HEK293 (cell line): ENCODE results near the gene FGF9.

Source experiments
- CTCF ChIA-PET: fragments of 350-600 bp; formaldehyde crosslinking; extraction: SDS; loops from one replicate; lab custom pipeline; 2021; ENCODE audit warnings: antibody characterized with exemption; lab: Yijun Ruan, JAX
- POLR2A ChIA-PET: fragments of 300-600 bp; formaldehyde crosslinking; extraction: SDS; loops from one replicate; lab custom pipeline; 2020; ENCODE audit warnings: antibody characterized with exemption, inconsistent platforms; lab: Yijun Ruan, JAX
- H3K27ac ChIP-seq: fragments of 200-500 bp; sonication (Bioruptor generic); 2 replicates; pipeline ENCODE4 v1.5.1; 2014; ENCODE audit warnings: low read depth, low read length, control low read depth, inconsistent platforms; ENCODE audit errors: extremely low read depth
- H3K36me3 ChIP-seq, 2 experiments: fragments of 200-500 bp in 1 of 2; sonication (Bioruptor generic) in 1 of 2; 1 replicate in 1 of 2; 2 replicates in 1 of 2; pipeline ENCODE4 v1.5.1; 2014 to 2017; ENCODE audit warnings: inconsistent platforms in 2 of 2, low read length in 2 of 2; ENCODE audit not compliant: control insufficient read depth in 2 of 2, insufficient read depth in 1 of 2
- H3K4me1 ChIP-seq: fragments of 200-500 bp; sonication (Bioruptor generic); 2 replicates; pipeline ENCODE4 v1.5.1; 2014; ENCODE audit warnings: mild to moderate bottlenecking, low read length, inconsistent platforms; ENCODE audit not compliant: control insufficient read depth, insufficient read depth
- H3K4me3 ChIP-seq: 2 replicates; pipeline ENCODE4 v1.5.1; 2011; ENCODE audit warnings: low read depth, mild to moderate bottlenecking, control low read depth, low read length, moderate library complexity
- H3K9me3 ChIP-seq: fragments of 200-500 bp; sonication (Bioruptor generic); 2 replicates; pipeline ENCODE4 v1.5.1; 2014; ENCODE audit warnings: low read depth, low read length, inconsistent platforms; ENCODE audit not compliant: control insufficient read depth, insufficient read depth
- FEZF1 ChIP-seq: fragments of 450-650 bp; formaldehyde crosslinking; IDR thresholded peaks from 2 replicates; pipeline ENCODE4 v1.5.1; 2016; ENCODE audit warnings: missing biosample characterization, missing genetic modification characterization
- GLI2 ChIP-seq: fragments of 450-650 bp; formaldehyde crosslinking; IDR thresholded peaks from 2 replicates; pipeline ENCODE4; 2017; ENCODE audit warnings: missing biosample characterization, missing genetic modification characterization, low read depth, borderline replicate concordance
- IKZF3 ChIP-seq: fragments of 450-650 bp; IDR thresholded peaks from 2 replicates; pipeline ENCODE4 v1.5.0; 2018; ENCODE audit warnings: missing biosample characterization, mild to moderate bottlenecking, missing genetic modification characterization, moderate library complexity
- KLF8 ChIP-seq: fragments of 450-650 bp; formaldehyde crosslinking; IDR thresholded peaks from 2 replicates; pipeline ENCODE4 v1.5.1; 2016; ENCODE audit warnings: missing biosample characterization, missing genetic modification characterization
- PRDM10 ChIP-seq: fragments of 450-650 bp; formaldehyde crosslinking; IDR thresholded peaks from 2 replicates; pipeline ENCODE4 v1.5.1; 2016; ENCODE audit warnings: missing biosample characterization, missing genetic modification characterization
- ZBTB1 ChIP-seq: fragments of 450-650 bp; formaldehyde crosslinking; IDR thresholded peaks from 2 replicates; pipeline ENCODE4 v1.5.1; 2016; ENCODE audit warnings: missing biosample characterization, missing genetic modification characterization
- ZBTB8A ChIP-seq: fragments of 450-650 bp; formaldehyde crosslinking; IDR thresholded peaks from 2 replicates; pipeline ENCODE4 v1.5.1; 2016; ENCODE audit warnings: missing biosample characterization, missing genetic modification characterization
- ZEB2 ChIP-seq: fragments of 450-650 bp; formaldehyde crosslinking; IDR thresholded peaks from 2 replicates; pipeline ENCODE4 v1.5.1; 2016; ENCODE audit warnings: missing biosample characterization, missing genetic modification characterization
- ZFHX2 ChIP-seq: fragments of 450-650 bp; formaldehyde crosslinking; conservative IDR thresholded peaks from 2 replicates; pipeline ENCODE4 v1.5.1; 2016; ENCODE audit warnings: missing biosample characterization, missing genetic modification characterization
- ZNF132 ChIP-seq: fragments of 450-650 bp; formaldehyde crosslinking; IDR thresholded peaks from 2 replicates; pipeline ENCODE4 v1.5.1; 2017; ENCODE audit warnings: missing biosample characterization, missing genetic modification characterization, borderline replicate concordance
- ZNF16 ChIP-seq: fragments of 450-650 bp; formaldehyde crosslinking; IDR thresholded peaks from 2 replicates; pipeline ENCODE4 v1.5.1; 2016; ENCODE audit warnings: low read depth, missing biosample characterization, missing genetic modification characterization
- ZNF24 ChIP-seq: fragments of 450-650 bp; formaldehyde crosslinking; IDR thresholded peaks from 2 replicates; pipeline ENCODE4 v1.5.1; 2016; ENCODE audit warnings: missing biosample characterization, missing genetic modification characterization
- ZNF335 ChIP-seq: fragments of 450-650 bp; formaldehyde crosslinking; conservative IDR thresholded peaks from 2 replicates; pipeline ENCODE4 v1.5.1; 2016; ENCODE audit warnings: missing biosample characterization, missing genetic modification characterization
- ZNF391 ChIP-seq: fragments of 450-650 bp; formaldehyde crosslinking; IDR thresholded peaks from 2 replicates; pipeline ENCODE4 v1.5.1; 2016; ENCODE audit warnings: low read depth, missing biosample characterization, missing genetic modification characterization, borderline replicate concordance
- ZNF423 ChIP-seq: fragments of 450-650 bp; formaldehyde crosslinking; IDR thresholded peaks from 2 replicates; pipeline ENCODE4 v1.5.1; 2016; ENCODE audit warnings: missing biosample characterization, missing genetic modification characterization
- ZNF449 ChIP-seq: fragments of 450-650 bp; formaldehyde crosslinking; IDR thresholded peaks from 2 replicates; pipeline ENCODE4 v1.5.1; 2017; ENCODE audit warnings: missing biosample characterization, mild to moderate bottlenecking, missing genetic modification characterization, moderate library complexity
- ZNF488 ChIP-seq: fragments of 450-650 bp; formaldehyde crosslinking; IDR thresholded peaks from 2 replicates; pipeline ENCODE4 v1.5.1; 2016; ENCODE audit warnings: missing biosample characterization, missing genetic modification characterization
- ZNF555 ChIP-seq: fragments of 450-650 bp; formaldehyde crosslinking; conservative IDR thresholded peaks from 2 replicates; pipeline ENCODE4 v1.5.1; 2017; ENCODE audit warnings: missing biosample characterization, mild to moderate bottlenecking, missing genetic modification characterization, inconsistent platforms
- ZNF610 ChIP-seq: fragments of 450-650 bp; formaldehyde crosslinking; IDR thresholded peaks from 2 replicates; pipeline ENCODE4 v1.5.1; 2016; ENCODE audit warnings: missing biosample characterization, missing genetic modification characterization, borderline replicate concordance
- ZNF677 ChIP-seq: fragments of 450-650 bp; IDR thresholded peaks from 2 replicates; pipeline ENCODE4 v1.5.0; 2018; ENCODE audit warnings: missing biosample characterization, mild to moderate bottlenecking, missing genetic modification characterization, moderate library complexity
- ZNF707 ChIP-seq: fragments of 450-650 bp; formaldehyde crosslinking; IDR thresholded peaks from 2 replicates; pipeline ENCODE4 v1.5.1; 2016; ENCODE audit warnings: missing biosample characterization, missing genetic modification characterization
- ZNF792 ChIP-seq: fragments of 450-650 bp; formaldehyde crosslinking; IDR thresholded peaks from 2 replicates; pipeline ENCODE4 v1.5.1; 2016; ENCODE audit warnings: missing biosample characterization, missing genetic modification characterization
- ZSCAN18 ChIP-seq: fragments of 450-650 bp; formaldehyde crosslinking; IDR thresholded peaks from 2 replicates; pipeline ENCODE4 v1.5.1; 2016; ENCODE audit warnings: missing biosample characterization, missing genetic modification characterization
- ZXDB ChIP-seq: fragments of 450-650 bp; formaldehyde crosslinking; IDR thresholded peaks from 2 replicates; pipeline ENCODE4 v1.5.1; 2016; ENCODE audit warnings: missing biosample characterization, missing genetic modification characterization

FGF9 gene

GRCh38 chr13:21670006-21670882 lies 629 bp upstream of the FGF9 start (continued):
- TF ChIP-seq ZSCAN18 (tag by site-specific recombination) (no peak), ZNF391 (tag by site-specific recombination) (0 out of 2 replicates have a peak, but pooled peaks have one; percentile 26), GLI2 (tag by site-specific recombination) (no peak), ZNF449 (tag by site-specific recombination) (no peak), ZBTB8A (tag by site-specific recombination) (peak; percentile 92), ZXDB (peak; percentile 64; the same call in 1 of the 2 replicates), ZBTB1 (no peak), ZNF610 (tag by site-specific recombination) (0 out of 2 replicates have a peak, but pooled peaks have one; percentile 41), PRDM10 (peak; percentile 91), IKZF3 (tag by site-specific recombination) (no peak), ZNF335 (tag by site-specific recombination) (peak; percentile 56), KLF8 (tag by site-specific recombination) (peak; percentile 19; the same call in 1 of the 2 replicates), ZNF24 (no peak), ZFHX2 (tag by site-specific recombination) (no peak), ZEB2 (peak; percentile 28; the same call in 1 of the 2 replicates), ZNF488 (no peak)
- TF ChIP-seq, all 188 proteins: peak for 28

- ChIA-PET POLR2A (interaction anchor here (1.1 to 1.2 kb wide), 2 partner anchors 11 to 34 kb away, joined by 4 to 5 read pairs; no protein-coding TSS in a partner anchor), CTCF (no interaction called here)
- H3K27ac ChIP-seq = peak overlapping the region; percentile 56; the same call in 1 of the 2 replicates
- H3K36me3 ChIP-seq = no peaks in the 10 kb centered on the region
- H3K4me3 ChIP-seq = peak overlapping the region; percentile 43
- no peaks in the 10 kb centered on the region for H3K9me3 ChIP-seq
- H3K4me1 ChIP-seq = no peaks in the 10 kb centered on the region; the same call in 1 of the 2 replicates
- TF ChIP-seq FEZF1 (tag by site-specific recombination) (no peak; the same call in 1 of the 2 replicates), ZNF792 (tag by site-specific recombination) (no peak), ZNF707 (tag by site-specific recombination) (no peak), ZNF423 (tag by site-specific recombination) (peak; percentile 45; the same call in 1 of the 2 replicates), ZNF132 (tag by site-specific recombination) (no peak), ZNF555 (tag by site-specific recombination) (no peak), ZNF16 (tag by site-specific recombination) (no peak), PRDM10 (peak; percentile 96), ZNF677 (tag by site-specific recombination) (no peak)
Measured at GRCh38 chr13:21671620-21672286, 880 bp downstream of the FGF9 start.
